Body of pancreas (tissue), 4 donors: ENCODE measurements around the gene KRTAP2-3.

Source experiments
- POLR2A ChIP-seq, 3 donors: fragments of 450-650 bp; IDR thresholded peaks; one replicate each; pipeline ENCODE4 v1.6.1; 2016; ENCODE audit warnings: antibody characterized with exemption in 3 of 3, mild to moderate bottlenecking in 2 of 3
- TF ChIP-seq, protein P1 (sequence below), 7 experiments: fragments of 450-650 bp in 4 of 7; fragments of 200-600 bp in 3 of 7; sonication (generic) in 3 of 7; IDR thresholded peaks; one replicate each; pipeline ENCODE4 v1.5.1; 2016 to 2019; ENCODE audit warnings: antibody characterized with exemption in 7 of 7

DNA sequence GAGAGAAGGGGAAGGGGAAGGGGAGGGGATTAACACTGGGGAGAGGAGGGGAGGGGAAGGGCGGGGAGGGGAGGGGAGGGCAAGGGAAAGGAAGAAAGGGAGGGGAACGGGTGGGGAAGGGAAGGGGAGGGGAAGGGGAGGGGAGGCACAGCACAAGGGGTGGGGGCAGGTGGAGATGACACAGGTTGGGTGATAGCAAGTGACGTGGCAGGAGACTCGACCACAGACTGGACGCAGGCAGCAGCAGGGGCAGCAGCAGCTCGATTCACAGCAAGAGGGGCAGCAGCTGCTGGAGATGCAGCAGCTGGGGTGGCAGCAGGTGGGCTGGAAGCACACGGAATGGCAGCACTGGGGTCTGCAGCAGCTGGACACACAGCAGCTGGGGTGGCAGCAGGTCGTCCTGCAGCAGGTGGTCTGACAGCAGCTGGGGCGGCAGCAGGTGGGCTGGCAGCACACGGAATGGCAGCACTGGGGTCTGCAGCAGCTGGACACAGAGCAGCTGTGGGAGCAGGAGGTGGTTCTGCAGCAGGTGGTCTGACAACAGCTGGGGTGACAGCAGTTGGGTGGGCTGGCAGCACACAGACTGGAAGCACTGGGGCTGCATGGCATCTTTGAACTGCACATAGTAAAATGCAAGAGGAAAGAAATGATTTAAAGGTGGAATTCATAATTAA lies 41.8 kb upstream of the KRTAP2-3 start, which contains the start of gene KRTAP4-16:
- TF ChIP-seq, protein P1, sequence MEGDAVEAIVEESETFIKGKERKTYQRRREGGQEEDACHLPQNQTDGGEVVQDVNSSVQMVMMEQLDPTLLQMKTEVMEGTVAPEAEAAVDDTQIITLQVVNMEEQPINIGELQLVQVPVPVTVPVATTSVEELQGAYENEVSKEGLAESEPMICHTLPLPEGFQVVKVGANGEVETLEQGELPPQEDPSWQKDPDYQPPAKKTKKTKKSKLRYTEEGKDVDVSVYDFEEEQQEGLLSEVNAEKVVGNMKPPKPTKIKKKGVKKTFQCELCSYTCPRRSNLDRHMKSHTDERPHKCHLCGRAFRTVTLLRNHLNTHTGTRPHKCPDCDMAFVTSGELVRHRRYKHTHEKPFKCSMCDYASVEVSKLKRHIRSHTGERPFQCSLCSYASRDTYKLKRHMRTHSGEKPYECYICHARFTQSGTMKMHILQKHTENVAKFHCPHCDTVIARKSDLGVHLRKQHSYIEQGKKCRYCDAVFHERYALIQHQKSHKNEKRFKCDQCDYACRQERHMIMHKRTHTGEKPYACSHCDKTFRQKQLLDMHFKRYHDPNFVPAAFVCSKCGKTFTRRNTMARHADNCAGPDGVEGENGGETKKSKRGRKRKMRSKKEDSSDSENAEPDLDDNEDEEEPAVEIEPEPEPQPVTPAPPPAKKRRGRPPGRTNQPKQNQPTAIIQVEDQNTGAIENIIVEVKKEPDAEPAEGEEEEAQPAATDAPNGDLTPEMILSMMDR (IDR thresholded peaks at IDR 0.05): no peak
- no peak for TF ChIP-seq POLR2A (IDR thresholded peaks at IDR 0.05)
